HG03439 (cell line): Measurements from ENCODE around the gene F12.

ENCODE experiments used
- ATAC-seq: cut with Tn5 transposase; IDR thresholded peaks from one replicate; pipeline ENCODE4 v1.9.1; 2021; ENCODE audit warnings: mild to moderate bottlenecking, moderate library complexity; ENCODE audit not compliant: unreplicated experiment

F12 gene

GRCh38 chr5:177447066-177447610, 37.8 kb upstream of the F12 start:
- ATAC-seq: peak; percentile 33

- peak; percentile 37 for ATAC-seq
Observed at GRCh38 chr5:177446200-177447065, 37.1 kb upstream of the F12 start, which contains the start of gene PRR7. Gene PRR7 (plus strand): TSS chr5:177446814. CDS start chr5:177455068, 8,254 bp downstream.

GRCh38 chr5:177445917-177446199, 36.5 kb upstream of the F12 start:
- no peak for ATAC-seq

GRCh38 chr5:177445052-177445916, 35.9 kb upstream of the F12 start:
- no peak for ATAC-seq

- no peak for ATAC-seq
Observed at GRCh38 chr5:177444106-177445051, 35.0 kb upstream of the F12 start.

GRCh38 chr5:177443144-177443983, 34.0 kb upstream of the F12 start:
- ATAC-seq: no peak

- no peak for ATAC-seq
Observed at GRCh38 chr5:177442066-177442826, 32.9 kb upstream of the F12 start.

- ATAC-seq: no peak
Observed at GRCh38 chr5:177440990-177441780, 31.8 kb upstream of the F12 start.

GRCh38 chr5:177440211-177440989, 31.0 kb upstream of the F12 start:
- ATAC-seq: no peak

GRCh38 chr5:177439518-177440053, 30.2 kb upstream of the F12 start:
- ATAC-seq: no peak

GRCh38 chr5:177438468-177438867, 29.1 kb upstream of the F12 start:
- ATAC-seq: no peak

GRCh38 chr5:177437623-177438022, 28.3 kb upstream of the F12 start:
- ATAC-seq: no peak

GRCh38 chr5:177435847-177436536, 26.6 kb upstream of the F12 start:
- ATAC-seq: no peak

GRCh38 chr5:177434942-177435738, 25.8 kb upstream of the F12 start:
- ATAC-seq: no peak

GRCh38 chr5:177434437-177434836, 25.1 kb upstream of the F12 start:
- no peak for ATAC-seq
